HCT116 (cell line): ENCODE measurements around the gene MERTK. TPM values are rescaled to one million over a fixed set of nuclear protein-coding genes. Genes with fewer than 3 reads are reported as not detected.

Source experiments
- ATAC-seq: fragments of 200-7000 bp; cut with Tn5 transposase; 2 replicates; pipeline ENCODE4 v1.9.1; 2020; ENCODE audit warnings: mild to moderate bottlenecking, moderate library complexity
- BruUV-seq: library from RNA; stranded (reverse); fragments of 400-500 nt; replicated peaks from 2 replicates; lab custom pipeline; 2021; lab: Mats Ljungman, UMichigan
- CTCF ChIA-PET: fragments of 300-600 bp; sonication (Branson Sonifier 250); formaldehyde crosslinking; loops from one replicate; lab custom pipeline; 2021; ENCODE audit warnings: antibody characterized with exemption; lab: Charles Lee
- POLR2A ChIA-PET: fragments of 300-600, 350-600 bp; sonication (Branson Sonifier 250); formaldehyde crosslinking; loops from one replicate; lab custom pipeline; 2021; ENCODE audit warnings: antibody characterized with exemption; lab: Charles Lee
- RAD21 ChIA-PET, 2 experiments: fragments of 300-600 bp; sonication (Branson Sonifier 250); formaldehyde crosslinking; loops; one replicate each; lab custom pipeline; 2023; ENCODE audit warnings: low total read pairs in 2 of 2; ENCODE audit not compliant: uncharacterized antibody in 2 of 2, unreplicated experiment in 2 of 2, low non-redundant PET in 1 of 2; lab: Charles Lee
- DNase-seq: peaks from one replicate; pipeline ENCODE4 v3.0.0-alpha.2; 2010; ENCODE audit warnings: low read depth, low spot score
- H2AFZ ChIP-seq: fragments of 200-600 bp; shearing (Covaris generic), sonication (generic); 2 replicates; pipeline ENCODE4 v1.6.1; 2017; ENCODE audit warnings: low read depth, mixed run types, mixed read lengths, antibody characterized with exemption, low read length; ENCODE audit not compliant: poor library complexity, severe bottlenecking
- H3K27ac ChIP-seq: 2 replicates; pipeline ENCODE4 v1.5.1; 2012; ENCODE audit warnings: low read depth, low read length
- H3K27me3 ChIP-seq: fragments of 200-600 bp; sonication (generic); 2 replicates; pipeline ENCODE4 v1.6.1; 2016; ENCODE audit warnings: mixed run types, low read length, mixed read lengths; ENCODE audit not compliant: insufficient read depth
- H3K36me3 ChIP-seq, 2 experiments: fragments of 200-500 bp in 1 of 2; fragments of 200-600 bp in 1 of 2; sonication (Bioruptor generic) in 1 of 2; sonication (generic) in 1 of 2; 2 replicates each; pipeline versions ENCODE4 v1.5.1 to v1.6.1; 2014 to 2016; ENCODE audit warnings: low read length in 2 of 2, inconsistent platforms in 1 of 2, mixed read lengths in 1 of 2, mixed run types in 1 of 2; ENCODE audit not compliant: insufficient read depth in 2 of 2, control insufficient read depth in 1 of 2
- H3K4me1 ChIP-seq, 2 experiments: fragments of 200-600 bp in 1 of 2; sonication (generic) in 1 of 2; 2 replicates each; pipeline versions ENCODE4 v1.5.1 to v1.6.1; 2012 to 2017; ENCODE audit warnings: low read length in 2 of 2, inconsistent platforms in 1 of 2, mild to moderate bottlenecking in 1 of 2, mixed read lengths in 1 of 2, mixed run types in 1 of 2, moderate library complexity in 1 of 2; ENCODE audit not compliant: insufficient read depth in 2 of 2, control insufficient read depth in 1 of 2
- H3K4me2 ChIP-seq: fragments of 200-600 bp; sonication (generic); 2 replicates; pipeline ENCODE4 v1.6.1; 2017; ENCODE audit warnings: mixed run types, low read length, mixed read lengths
- H3K4me3 ChIP-seq, 2 experiments: fragments of 200-600 bp in 1 of 2; sonication (generic) in 1 of 2; replicated peaks in 1 of 2; 2 replicates each; pipeline ENCODE4 v1.5.1; 2011 to 2016; ENCODE audit warnings: low read length in 2 of 2, control low read depth in 1 of 2, low read depth in 1 of 2, mild to moderate bottlenecking in 1 of 2, mixed read lengths in 1 of 2, mixed run types in 1 of 2
- H3K79me2 ChIP-seq: fragments of 200-600 bp; sonication (generic); 2 replicates; pipeline ENCODE4 v1.6.1; 2017; ENCODE audit warnings: mild to moderate bottlenecking, mixed run types, low read length, moderate library complexity, mixed read lengths; ENCODE audit not compliant: insufficient read depth
- H3K9ac ChIP-seq: fragments of 200-600 bp; sonication (generic); 2 replicates; pipeline ENCODE4 v1.6.1; 2016; ENCODE audit warnings: low read length, mixed read lengths
- H3K9me2 ChIP-seq: fragments of 200-600 bp; sonication (generic), shearing (Covaris generic); 2 replicates; pipeline ENCODE4 v1.6.1; 2017; ENCODE audit warnings: mixed run types, mild to moderate bottlenecking, moderate library complexity; ENCODE audit not compliant: insufficient read depth
- H3K9me3 ChIP-seq, 2 experiments: fragments of 200-500 bp in 1 of 2; fragments of 200-600 bp in 1 of 2; sonication (Bioruptor generic) in 1 of 2; sonication (generic) in 1 of 2; 2 replicates each; pipeline ENCODE4 v1.6.1; 2014 to 2017; ENCODE audit warnings: low read length in 2 of 2, mixed read lengths in 2 of 2, inconsistent platforms in 1 of 2, low read depth in 1 of 2, mild to moderate bottlenecking in 1 of 2, mixed run types in 1 of 2, moderate library complexity in 1 of 2; ENCODE audit not compliant: control insufficient read depth in 1 of 2, insufficient read depth in 1 of 2
- H4K20me1 ChIP-seq: fragments of 200-600 bp; sonication (generic), shearing (Covaris generic); 2 replicates; pipeline ENCODE4 v1.6.1; 2017; ENCODE audit warnings: mixed run types, mild to moderate bottlenecking, moderate library complexity; ENCODE audit not compliant: insufficient read depth
- ELF1 ChIP-seq: IDR thresholded peaks from 2 replicates; pipeline ENCODE4 v1.6.1; 2012; ENCODE audit warnings: low read depth, borderline replicate concordance
- EZH2phosphoT487 ChIP-seq: fragments of 200-600 bp; IDR thresholded peaks from 2 replicates; pipeline ENCODE4 v1.6.1; 2018; ENCODE audit warnings: antibody characterized with exemption, borderline replicate concordance
- RAD21 ChIP-seq: IDR thresholded peaks from 2 replicates; pipeline ENCODE4 v1.6.1; 2012; ENCODE audit warnings: low read depth, mild to moderate bottlenecking
- SIN3A ChIP-seq: IDR thresholded peaks from 2 replicates; pipeline ENCODE4 v1.6.1; 2012; ENCODE audit warnings: low read depth
- ZFX ChIP-seq: fragments of 450-650 bp; IDR thresholded peaks from 2 replicates; pipeline ENCODE4 v1.6.1; 2017
- intact Hi-C: fragments of 100-400 bp; cut with micrococcal nuclease; formaldehyde crosslinking; loops from 2 replicates; pipeline ENCODE4 v1.10.0; 2022
- total RNA-seq: library from RNA; stranded (reverse); gene quantifications from one replicate; pipeline ENCODE4 v1.2.1, GENCODE V29; 2021; ENCODE audit not compliant: unreplicated experiment
- TF ChIP-seq, protein P1 (sequence below), 3 experiments: fragments of 200-600 bp in 1 of 3; sonication (generic) in 1 of 3; IDR thresholded peaks in 2 of 3; conservative IDR thresholded peaks in 1 of 3; 2 replicates each; pipeline ENCODE4 v1.5.1; 2012 to 2017; ENCODE audit warnings: low read depth in 2 of 3, low read length in 2 of 3, antibody characterized with exemption in 1 of 3, borderline replicate concordance in 1 of 3, control low read depth in 1 of 3, mild to moderate bottlenecking in 1 of 3, mixed read lengths in 1 of 3, mixed run types in 1 of 3, moderate library complexity in 1 of 3; ENCODE audit not compliant: insufficient read depth in 1 of 3
- TF ChIP-seq, protein P2 (sequence below): IDR thresholded peaks from 2 replicates; pipeline ENCODE4 v1.6.1; 2011; ENCODE audit warnings: mild to moderate bottlenecking, low read length, moderate library complexity; ENCODE audit not compliant: insufficient replicate concordance; ENCODE audit errors: extremely low read depth

The MERTK gene
- total RNA-seq, 1 experiment from 2014 or later, result 5.7 TPM

DNA sequence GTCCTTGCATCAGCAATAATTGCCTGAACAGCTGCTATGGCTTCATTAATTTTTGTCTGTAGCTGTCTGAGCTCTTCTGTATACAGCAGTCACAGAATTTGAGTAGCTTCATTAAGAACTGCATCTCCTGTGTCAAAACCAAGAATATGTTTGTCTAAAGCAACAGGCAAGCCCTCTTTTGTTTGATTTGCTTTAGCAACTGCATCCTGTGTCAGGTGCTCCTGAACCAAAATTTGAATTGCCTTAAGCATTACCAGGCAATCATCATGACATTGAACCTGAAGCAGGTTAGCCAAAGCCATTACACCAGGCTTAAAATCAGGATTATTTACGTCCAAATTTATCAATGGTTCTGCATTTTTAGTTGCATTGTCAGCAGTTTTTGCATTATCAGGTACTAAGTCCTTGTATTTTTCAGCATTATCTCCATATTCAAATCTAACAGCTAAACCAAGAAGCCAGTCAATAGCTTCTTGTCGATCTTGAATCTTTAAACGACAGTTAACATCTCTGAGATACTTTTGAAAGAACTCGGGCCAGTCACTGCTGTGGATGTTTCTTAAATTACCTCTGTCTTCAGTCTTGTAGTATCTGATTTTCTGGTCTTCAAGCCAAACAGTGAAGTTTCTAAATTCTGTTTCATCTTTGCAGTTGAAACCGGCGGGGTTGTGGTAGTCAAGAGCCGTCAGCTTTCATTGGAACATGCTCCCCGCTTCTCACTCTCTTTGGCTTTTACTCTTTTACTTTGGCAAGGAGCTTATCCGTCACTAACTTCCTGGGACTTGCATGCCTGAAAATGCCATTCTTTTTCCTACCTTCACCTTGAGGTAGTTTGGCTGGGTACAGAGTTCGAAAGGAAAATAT is 42.2 kb downstream of the MERTK start:
- POLR2A ChIA-PET, result no interaction called here
- BruUV-seq, result no TSS peak

DNA sequence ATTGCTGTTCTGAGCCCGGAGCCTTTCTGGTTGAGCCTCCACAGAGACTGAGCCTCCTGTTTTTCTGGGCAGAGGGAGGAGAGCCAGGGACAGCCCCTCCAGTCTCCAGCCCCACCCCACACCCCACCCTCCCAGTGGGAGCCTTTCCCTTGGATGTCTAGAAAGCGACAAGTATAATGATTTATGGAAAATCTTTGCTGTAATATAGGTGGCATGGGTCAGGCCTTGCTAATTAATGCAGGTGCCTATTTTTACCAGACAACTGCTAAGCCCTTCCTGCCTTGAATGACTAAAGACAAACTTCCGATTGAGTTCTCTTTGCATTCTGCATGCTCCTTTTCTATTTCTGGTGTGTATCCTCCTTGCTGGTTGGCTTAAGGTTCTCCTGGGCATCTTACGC is 43.1 kb downstream of the MERTK start:
- RAD21 ChIA-PET, result no interaction called here
- Histone ChIP-seq H3K4me2 (no peak overlapping the region), H3K9me3 (no peaks in the 10 kb centered on the region), H3K27me3 (no peaks in the 10 kb centered on the region), H3K79me2 (no peaks in the 10 kb centered on the region), H3K36me3 (no peaks in the 10 kb centered on the region), H3K4me3 (no peak overlapping the region), H3K9ac (no peak overlapping the region), H4K20me1 (no peaks in the 10 kb centered on the region), H3K9me2 (no peaks in the 10 kb centered on the region), H2AFZ (no peak overlapping the region), H3K27ac (no peak overlapping the region), H3K4me1 (peaks cover 13 to 15% of the 10 kb centered on the region in 2 experiments)
- TF ChIP-seq RAD21 (no peak), EZH2phosphoT487 (no peak), ELF1 (no peak), SIN3A (no peak), ZFX (no peak)
- TF ChIP-seq, protein P1, sequence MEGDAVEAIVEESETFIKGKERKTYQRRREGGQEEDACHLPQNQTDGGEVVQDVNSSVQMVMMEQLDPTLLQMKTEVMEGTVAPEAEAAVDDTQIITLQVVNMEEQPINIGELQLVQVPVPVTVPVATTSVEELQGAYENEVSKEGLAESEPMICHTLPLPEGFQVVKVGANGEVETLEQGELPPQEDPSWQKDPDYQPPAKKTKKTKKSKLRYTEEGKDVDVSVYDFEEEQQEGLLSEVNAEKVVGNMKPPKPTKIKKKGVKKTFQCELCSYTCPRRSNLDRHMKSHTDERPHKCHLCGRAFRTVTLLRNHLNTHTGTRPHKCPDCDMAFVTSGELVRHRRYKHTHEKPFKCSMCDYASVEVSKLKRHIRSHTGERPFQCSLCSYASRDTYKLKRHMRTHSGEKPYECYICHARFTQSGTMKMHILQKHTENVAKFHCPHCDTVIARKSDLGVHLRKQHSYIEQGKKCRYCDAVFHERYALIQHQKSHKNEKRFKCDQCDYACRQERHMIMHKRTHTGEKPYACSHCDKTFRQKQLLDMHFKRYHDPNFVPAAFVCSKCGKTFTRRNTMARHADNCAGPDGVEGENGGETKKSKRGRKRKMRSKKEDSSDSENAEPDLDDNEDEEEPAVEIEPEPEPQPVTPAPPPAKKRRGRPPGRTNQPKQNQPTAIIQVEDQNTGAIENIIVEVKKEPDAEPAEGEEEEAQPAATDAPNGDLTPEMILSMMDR (IDR thresholded peaks at IDR 0.05 in 2 of 3, conservative IDR thresholded peaks at IDR 0.05 in 1 of 3; ENCODE audit: borderline replicate concordance in 1 of 3, insufficient read depth in 1 of 3, low read depth in 2 of 3, low read length in 2 of 3), result no peak
- TF ChIP-seq, protein P2, sequence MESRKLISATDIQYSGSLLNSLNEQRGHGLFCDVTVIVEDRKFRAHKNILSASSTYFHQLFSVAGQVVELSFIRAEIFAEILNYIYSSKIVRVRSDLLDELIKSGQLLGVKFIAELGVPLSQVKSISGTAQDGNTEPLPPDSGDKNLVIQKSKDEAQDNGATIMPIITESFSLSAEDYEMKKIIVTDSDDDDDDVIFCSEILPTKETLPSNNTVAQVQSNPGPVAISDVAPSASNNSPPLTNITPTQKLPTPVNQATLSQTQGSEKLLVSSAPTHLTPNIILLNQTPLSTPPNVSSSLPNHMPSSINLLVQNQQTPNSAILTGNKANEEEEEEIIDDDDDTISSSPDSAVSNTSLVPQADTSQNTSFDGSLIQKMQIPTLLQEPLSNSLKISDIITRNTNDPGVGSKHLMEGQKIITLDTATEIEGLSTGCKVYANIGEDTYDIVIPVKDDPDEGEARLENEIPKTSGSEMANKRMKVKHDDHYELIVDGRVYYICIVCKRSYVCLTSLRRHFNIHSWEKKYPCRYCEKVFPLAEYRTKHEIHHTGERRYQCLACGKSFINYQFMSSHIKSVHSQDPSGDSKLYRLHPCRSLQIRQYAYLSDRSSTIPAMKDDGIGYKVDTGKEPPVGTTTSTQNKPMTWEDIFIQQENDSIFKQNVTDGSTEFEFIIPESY, result no peak
- intact Hi-C loops, result no loop called here
- ATAC-seq (no peak), DNase-seq (no peak)
- no TSS peak for BruUV-seq
- POLR2A ChIA-PET, result no interaction called here
- CTCF ChIA-PET, result no interaction called here

More for the DNA sequence above, 42.2 kb downstream of the MERTK start:
- intact Hi-C loops, result no loop called here
- no peaks in the 10 kb centered on the region for H3K9me2 ChIP-seq
- no peak overlapping the region for H3K27ac ChIP-seq
- H3K9ac ChIP-seq, result no peak overlapping the region
- no peak for TF ChIP-seq ELF1
- ATAC-seq (no peak), DNase-seq (no peak)
- ChIA-PET CTCF (no interaction called here), RAD21 (no interaction called here)
- no peaks in the 10 kb centered on the region for H4K20me1 ChIP-seq
- H3K79me2 ChIP-seq, result no peaks in the 10 kb centered on the region
- H3K36me3 ChIP-seq, result no peaks in the 10 kb centered on the region
- no peaks in the 10 kb centered on the region for H3K27me3 ChIP-seq
- H2AFZ ChIP-seq, result no peak overlapping the region
- no peak overlapping the region for H3K4me2 ChIP-seq
- H3K4me1 ChIP-seq, result peaks cover 3 to 5% of the 10 kb centered on the region in 2 experiments
- no peaks in the 10 kb centered on the region for H3K9me3 ChIP-seq
- H3K4me3 ChIP-seq, result no peak overlapping the region
